ENCODE data around the gene PARVA. TPM values are rescaled to one million over a fixed set of nuclear protein-coding genes. Genes with fewer than 3 reads are reported as not detected.
A peak's percentile ranks its signal among the peaks of the same experiment; 100 is the strongest.

PARVA gene
- total RNA-seq, 1 donor from 2014 or later = 170 TPM

GRCh38 chr11:12446863-12447262, 69.5 kb downstream of the PARVA start:
- Mint-ChIP-seq H3K4me1 (ENCODE audit: low read depth) (peaks cover 26% of the 10 kb centered on the region), H3K27ac (ENCODE audit: unreplicated experiment) (no peak overlapping the region), H3K27me3 (ENCODE audit: low read depth) (no peaks in the 10 kb centered on the region), H3K4me3 (ENCODE audit: unreplicated experiment) (no peak overlapping the region), H3K9me3 (ENCODE audit: low read depth) (no peaks in the 10 kb centered on the region), H3K36me3 (ENCODE audit: low read depth) (peaks cover 3% of the 10 kb centered on the region)
- no peak for DNase-seq (ENCODE audit: low spot score)
- TF ChIP-seq, protein P1, sequence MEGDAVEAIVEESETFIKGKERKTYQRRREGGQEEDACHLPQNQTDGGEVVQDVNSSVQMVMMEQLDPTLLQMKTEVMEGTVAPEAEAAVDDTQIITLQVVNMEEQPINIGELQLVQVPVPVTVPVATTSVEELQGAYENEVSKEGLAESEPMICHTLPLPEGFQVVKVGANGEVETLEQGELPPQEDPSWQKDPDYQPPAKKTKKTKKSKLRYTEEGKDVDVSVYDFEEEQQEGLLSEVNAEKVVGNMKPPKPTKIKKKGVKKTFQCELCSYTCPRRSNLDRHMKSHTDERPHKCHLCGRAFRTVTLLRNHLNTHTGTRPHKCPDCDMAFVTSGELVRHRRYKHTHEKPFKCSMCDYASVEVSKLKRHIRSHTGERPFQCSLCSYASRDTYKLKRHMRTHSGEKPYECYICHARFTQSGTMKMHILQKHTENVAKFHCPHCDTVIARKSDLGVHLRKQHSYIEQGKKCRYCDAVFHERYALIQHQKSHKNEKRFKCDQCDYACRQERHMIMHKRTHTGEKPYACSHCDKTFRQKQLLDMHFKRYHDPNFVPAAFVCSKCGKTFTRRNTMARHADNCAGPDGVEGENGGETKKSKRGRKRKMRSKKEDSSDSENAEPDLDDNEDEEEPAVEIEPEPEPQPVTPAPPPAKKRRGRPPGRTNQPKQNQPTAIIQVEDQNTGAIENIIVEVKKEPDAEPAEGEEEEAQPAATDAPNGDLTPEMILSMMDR (IDR thresholded peaks at IDR 0.05) = no peak

DNA sequence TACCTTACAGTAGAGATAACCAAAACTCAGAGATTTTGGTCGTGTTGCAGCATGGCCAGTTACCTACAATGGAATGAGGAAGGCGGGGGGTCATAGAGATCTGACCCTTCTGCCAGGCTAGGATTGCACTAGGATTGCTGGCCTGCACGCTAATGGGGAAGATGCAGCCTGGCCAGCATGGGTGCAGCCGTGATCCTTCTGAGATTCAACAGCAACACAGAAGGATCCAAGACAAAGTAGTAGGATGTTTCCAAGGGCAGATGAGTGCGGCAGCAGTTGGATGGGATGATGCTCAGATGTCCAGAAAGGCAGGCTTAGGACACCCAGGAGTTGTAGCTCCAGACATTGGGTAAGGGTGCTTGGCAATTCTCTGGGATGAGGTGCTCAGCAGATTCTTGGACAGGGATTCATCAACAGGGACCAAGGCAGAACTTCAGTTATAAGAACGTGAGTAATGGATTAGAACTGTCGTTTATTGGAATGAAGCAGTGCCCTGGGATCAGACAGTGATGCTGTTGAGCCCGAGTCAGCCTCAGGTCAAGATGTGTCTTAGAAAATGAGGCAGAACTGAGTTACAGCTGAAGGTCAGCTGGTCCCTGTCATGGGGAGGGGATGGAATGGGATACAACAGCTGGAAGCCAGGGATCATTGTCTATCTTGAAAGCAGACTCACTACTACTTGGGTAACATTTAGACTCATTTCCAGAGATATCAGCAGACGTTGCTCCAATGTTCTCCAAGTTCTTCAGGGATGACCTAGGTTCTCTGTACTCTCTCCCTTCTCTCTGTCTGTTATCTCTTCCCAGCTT, 71.0 kb downstream of the PARVA start:
- no peak for DNase-seq (ENCODE audit: low spot score)

DNA sequence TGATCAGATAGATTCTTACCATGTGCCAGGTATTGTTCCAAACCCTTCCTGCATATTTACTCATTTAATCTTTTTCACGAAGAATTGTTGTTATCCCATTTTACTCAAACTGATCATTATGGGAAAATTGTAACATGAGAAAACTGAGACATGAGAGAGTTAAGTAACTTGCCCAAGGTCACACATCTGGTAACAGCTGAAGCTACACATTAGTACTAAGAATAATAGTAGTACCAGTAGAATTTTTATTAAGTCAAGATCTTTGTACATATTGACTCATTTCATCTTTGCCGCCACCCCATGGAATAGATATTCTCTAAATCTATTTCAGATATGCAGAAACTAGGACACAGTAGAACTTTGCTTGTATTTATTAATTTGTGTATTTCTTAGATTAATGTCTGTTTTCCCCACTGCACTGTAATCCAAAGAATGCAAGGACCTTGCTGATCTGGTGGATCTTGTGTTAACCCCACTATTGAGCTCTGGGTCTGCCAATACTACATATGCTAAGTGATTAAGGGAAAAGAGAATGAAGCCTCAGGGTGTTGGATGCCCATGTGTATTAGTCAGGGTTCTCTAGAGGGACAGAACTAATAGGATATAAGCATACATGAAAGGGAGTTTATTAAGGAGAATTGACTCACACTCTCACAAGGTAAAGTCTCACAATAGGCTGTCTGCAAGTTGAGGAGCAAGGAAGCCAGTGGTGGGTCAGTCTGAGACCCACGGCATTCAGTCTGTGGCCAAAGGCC, 72.8 kb downstream of the PARVA start:
- Mint-ChIP-seq H3K36me3 (ENCODE audit: low read depth) (no peaks in the 10 kb centered on the region), H3K27ac (ENCODE audit: unreplicated experiment) (peak overlapping the region; percentile 57), H3K27me3 (ENCODE audit: low read depth) (no peaks in the 10 kb centered on the region), H3K4me3 (ENCODE audit: unreplicated experiment) (no peak overlapping the region), H3K4me1 (ENCODE audit: low read depth) (peaks cover 39% of the 10 kb centered on the region), H3K9me3 (ENCODE audit: low read depth) (no peaks in the 10 kb centered on the region)
- TF ChIP-seq, protein P1 (IDR thresholded peaks at IDR 0.05) = no peak
- DNase-seq (ENCODE audit: low spot score) = no peak

More for the DNA sequence above, 71.0 kb downstream of the PARVA start:
- no peak overlapping the region for H3K4me3 Mint-ChIP-seq (ENCODE audit: unreplicated experiment)
- peaks cover 25% of the 10 kb centered on the region for H3K4me1 Mint-ChIP-seq (ENCODE audit: low read depth)
- no peaks in the 10 kb centered on the region for H3K9me3 Mint-ChIP-seq (ENCODE audit: low read depth)
- no peaks in the 10 kb centered on the region for H3K27me3 Mint-ChIP-seq (ENCODE audit: low read depth)
- TF ChIP-seq, protein P1 (IDR thresholded peaks at IDR 0.05) = no peak
- no peak overlapping the region for H3K27ac Mint-ChIP-seq (ENCODE audit: unreplicated experiment)
- H3K36me3 Mint-ChIP-seq (ENCODE audit: low read depth) = peaks cover 3% of the 10 kb centered on the region

DNA sequence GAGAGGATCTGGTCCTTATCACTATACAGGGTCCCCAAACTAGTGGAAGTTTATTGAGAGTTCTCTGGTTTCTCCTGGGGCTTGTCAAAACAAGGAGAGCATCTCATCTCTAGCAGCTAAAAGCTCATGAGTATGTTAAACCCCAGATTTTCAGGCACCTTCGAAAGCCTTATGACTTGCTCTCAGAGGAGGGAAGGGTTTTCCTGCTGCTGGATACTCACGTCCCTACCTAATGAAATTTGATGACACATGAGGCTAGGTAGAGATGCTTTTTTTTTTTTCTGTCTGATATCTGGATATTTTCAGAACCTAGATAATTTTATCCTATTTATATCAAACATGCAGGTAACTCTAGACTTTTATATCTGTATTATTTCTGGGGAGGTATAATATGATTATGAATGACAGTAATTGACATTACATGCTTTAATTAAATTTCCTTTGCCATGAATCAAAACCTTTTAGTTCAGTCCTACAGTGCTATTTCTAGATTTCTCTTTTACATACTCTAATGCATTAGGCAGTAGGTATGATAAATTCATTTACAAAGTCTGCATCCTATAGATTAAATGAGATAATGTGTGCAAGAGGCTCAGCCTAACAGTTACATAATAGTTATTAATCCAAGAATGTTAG, 73.9 kb downstream of the PARVA start:
- no peak for DNase-seq (ENCODE audit: low spot score)
- H3K27me3 Mint-ChIP-seq (ENCODE audit: low read depth) = no peaks in the 10 kb centered on the region
- TF ChIP-seq, protein P1 (IDR thresholded peaks at IDR 0.05) = no peak
- H3K27ac Mint-ChIP-seq (ENCODE audit: unreplicated experiment) = no peak overlapping the region
- no peaks in the 10 kb centered on the region for H3K9me3 Mint-ChIP-seq (ENCODE audit: low read depth)
- H3K4me3 Mint-ChIP-seq (ENCODE audit: unreplicated experiment) = no peak overlapping the region
- H3K4me1 Mint-ChIP-seq (ENCODE audit: low read depth) = peaks cover 51% of the 10 kb centered on the region
- no peaks in the 10 kb centered on the region for H3K36me3 Mint-ChIP-seq (ENCODE audit: low read depth)

DNA sequence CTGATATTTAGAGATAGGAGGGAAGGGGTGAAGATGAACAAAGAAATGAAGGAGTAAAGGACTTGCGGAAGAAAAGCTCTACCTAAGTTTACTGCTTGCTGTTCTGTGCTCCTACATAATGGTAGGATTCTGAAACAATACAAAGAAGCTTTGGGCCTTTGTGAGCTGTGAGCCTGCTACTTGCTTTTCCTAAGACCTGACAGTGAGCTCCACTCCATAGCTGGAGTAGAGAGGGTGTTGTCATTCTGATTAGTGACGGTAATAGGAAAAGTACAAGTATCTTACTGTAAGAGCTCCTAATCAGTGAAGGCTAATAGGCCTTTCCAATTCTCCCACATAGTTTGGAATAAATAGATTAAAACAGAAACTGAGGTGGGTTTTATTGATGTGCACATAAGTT, 75.9 kb downstream of the PARVA start:
- no peaks in the 10 kb centered on the region for H3K9me3 Mint-ChIP-seq (ENCODE audit: low read depth)
- no peak for DNase-seq (ENCODE audit: low spot score)
- no peak overlapping the region for H3K27ac Mint-ChIP-seq (ENCODE audit: unreplicated experiment)
- no peaks in the 10 kb centered on the region for H3K36me3 Mint-ChIP-seq (ENCODE audit: low read depth)
- no peaks in the 10 kb centered on the region for H3K27me3 Mint-ChIP-seq (ENCODE audit: low read depth)
- H3K4me1 Mint-ChIP-seq (ENCODE audit: low read depth) = peaks cover 70% of the 10 kb centered on the region
- TF ChIP-seq, protein P1 (IDR thresholded peaks at IDR 0.05) = no peak
- H3K4me3 Mint-ChIP-seq (ENCODE audit: unreplicated experiment) = no peak overlapping the region

Measured in chondrocyte (in vitro differentiated cells).